Left lobe of liver (tissue), 2 donors: ENCODE data around the gene ZNF346. TPM values are rescaled to one million over a fixed set of nuclear protein-coding genes. Genes with fewer than 3 reads are reported as not detected.

Source experiments
- ATAC-seq: fragments of 200-7000 bp; cut with Tn5 transposase; one replicate; pipeline ENCODE4 v1.9.1; 2020; ENCODE audit warnings: mild to moderate bottlenecking, moderate library complexity
- DNase-seq: peaks from one replicate; pipeline ENCODE4 v3.0.0-alpha.2; 2020; ENCODE audit warnings: low spot score
- total RNA-seq: library from RNA; stranded (reverse); gene quantifications from one replicate; pipeline ENCODE4 v1.2.1, GENCODE V29; 2021
- donor health status: DM: no; HTN: no; CAD: no; lungs with moderate emphysema.
- donor health status: DM: no; HTN: yes; CAD: no.

ZNF346 gene
- total RNA-seq, 1 donor from 2014 or later, result 5.4 TPM

DNA sequence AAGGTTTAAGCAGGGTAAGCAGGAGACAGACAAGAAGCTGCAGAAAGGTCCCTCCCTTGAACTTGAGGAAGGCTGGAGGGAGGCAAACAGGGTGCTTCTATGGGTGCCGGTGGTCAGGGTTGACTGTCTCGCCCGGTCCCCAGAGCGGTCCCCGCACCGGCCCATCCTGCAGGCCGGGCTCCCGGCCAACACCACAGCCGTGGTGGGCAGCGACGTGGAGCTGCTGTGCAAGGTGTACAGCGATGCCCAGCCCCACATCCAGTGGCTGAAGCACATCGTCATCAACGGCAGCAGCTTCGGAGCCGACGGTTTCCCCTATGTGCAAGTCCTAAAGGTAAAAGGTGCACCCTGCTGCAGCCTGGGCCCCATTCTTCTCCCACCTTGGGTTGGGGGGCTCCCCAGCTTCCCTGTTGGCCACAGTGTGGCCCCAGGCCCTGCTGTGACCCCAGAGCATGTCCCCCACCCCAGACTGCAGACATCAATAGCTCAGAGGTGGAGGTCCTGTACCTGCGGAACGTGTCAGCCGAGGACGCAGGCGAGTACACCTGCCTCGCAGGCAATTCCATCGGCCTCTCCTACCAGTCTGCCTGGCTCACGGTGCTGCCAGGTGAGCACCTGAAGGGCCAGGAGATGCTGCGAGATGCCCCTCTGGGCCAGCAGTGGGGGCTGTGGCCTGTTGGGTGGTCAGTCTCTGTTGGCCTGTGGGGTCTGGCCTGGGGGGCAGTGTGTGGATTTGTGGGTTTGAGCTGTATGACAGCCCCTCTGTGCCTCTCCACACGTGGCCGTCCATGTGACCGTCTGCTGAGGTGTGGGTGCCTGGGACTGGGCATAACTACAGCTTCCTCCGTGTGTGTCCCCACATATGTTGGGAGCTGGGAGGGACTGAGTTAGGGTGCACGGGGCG is 69.9 kb downstream of the ZNF346 start:
- ATAC-seq (no peak), DNase-seq (no peak)

DNA sequence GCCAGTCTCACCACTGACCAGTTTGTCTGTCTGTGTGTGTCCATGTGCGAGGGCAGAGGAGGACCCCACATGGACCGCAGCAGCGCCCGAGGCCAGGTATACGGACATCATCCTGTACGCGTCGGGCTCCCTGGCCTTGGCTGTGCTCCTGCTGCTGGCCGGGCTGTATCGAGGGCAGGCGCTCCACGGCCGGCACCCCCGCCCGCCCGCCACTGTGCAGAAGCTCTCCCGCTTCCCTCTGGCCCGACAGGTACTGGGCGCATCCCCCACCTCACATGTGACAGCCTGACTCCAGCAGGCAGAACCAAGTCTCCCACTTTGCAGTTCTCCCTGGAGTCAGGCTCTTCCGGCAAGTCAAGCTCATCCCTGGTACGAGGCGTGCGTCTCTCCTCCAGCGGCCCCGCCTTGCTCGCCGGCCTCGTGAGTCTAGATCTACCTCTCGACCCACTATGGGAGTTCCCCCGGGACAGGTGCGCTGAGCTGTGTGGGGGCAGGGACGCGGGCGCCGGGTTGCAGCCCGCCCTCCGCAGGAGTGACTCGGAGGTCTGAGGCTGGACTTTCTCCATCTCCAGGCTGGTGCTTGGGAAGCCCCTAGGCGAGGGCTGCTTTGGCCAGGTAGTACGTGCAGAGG is 70.7 kb downstream of the ZNF346 start:
- ATAC-seq (no peak), DNase-seq (no peak)

DNA sequence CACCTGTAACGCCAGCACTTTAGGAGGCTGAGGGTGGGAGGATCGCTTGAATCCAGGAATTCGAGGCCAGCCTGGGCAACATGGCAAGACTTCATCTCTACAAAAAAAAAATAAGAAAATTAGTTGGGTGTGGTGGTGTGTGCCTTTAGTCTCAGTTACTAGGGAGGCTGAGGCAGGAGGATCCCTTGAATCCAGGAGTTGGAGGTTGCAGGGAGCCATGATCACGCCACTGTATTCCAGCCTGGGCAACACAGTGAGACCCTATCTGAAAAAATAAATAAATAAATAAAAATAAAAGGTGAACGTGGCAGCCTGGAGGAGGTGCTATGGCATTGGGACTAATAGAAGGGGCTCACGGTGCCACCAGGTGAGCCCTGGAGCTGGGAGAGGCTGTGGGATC is 71.3 kb downstream of the ZNF346 start:
- no peak for ATAC-seq
- no peak for DNase-seq

DNA sequence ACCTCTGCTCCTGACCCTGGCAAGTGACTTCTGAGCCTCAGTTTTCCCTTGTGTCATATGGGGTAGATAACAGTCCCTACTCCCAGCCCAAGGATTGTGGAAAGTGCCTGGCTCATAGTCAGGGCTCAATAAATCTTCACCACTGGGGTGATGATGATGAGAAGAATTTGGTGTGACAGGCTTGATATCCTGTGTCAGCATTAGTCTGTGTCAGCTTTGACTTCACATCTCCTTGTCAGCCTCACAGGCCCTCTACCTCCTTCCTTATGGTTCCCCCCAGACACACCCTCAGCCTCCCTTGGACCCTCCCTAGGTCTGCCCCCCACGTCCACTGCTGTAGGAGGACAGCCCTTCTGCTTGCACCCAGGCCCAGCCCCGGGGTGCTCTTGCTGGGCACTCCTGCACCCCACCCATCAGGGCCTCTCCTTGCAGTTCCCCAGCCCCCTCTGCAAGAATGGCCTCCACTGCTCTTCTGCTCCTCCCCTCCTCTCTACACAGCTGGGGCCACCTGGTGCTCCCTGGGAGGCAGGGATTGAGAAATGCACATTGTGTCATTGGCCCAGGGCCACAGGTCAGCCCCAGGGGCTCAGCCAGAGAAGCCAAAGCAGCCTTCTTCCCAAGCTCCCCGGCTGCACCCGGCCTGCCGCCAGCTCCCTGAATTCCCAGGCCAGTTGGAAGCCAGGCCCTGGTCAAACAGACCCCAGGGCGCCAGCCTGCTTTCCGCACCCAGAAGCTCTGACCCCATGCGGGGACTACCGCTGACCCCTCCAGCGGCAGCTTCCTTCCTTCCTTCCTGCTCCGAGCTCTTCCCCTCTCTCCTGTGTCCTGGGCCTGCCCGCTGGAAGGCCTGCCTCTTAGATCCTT is 72.0 kb downstream of the ZNF346 start:
- DNase-seq, result peak; percentile 95
- ATAC-seq, result peak; percentile 80

DNA sequence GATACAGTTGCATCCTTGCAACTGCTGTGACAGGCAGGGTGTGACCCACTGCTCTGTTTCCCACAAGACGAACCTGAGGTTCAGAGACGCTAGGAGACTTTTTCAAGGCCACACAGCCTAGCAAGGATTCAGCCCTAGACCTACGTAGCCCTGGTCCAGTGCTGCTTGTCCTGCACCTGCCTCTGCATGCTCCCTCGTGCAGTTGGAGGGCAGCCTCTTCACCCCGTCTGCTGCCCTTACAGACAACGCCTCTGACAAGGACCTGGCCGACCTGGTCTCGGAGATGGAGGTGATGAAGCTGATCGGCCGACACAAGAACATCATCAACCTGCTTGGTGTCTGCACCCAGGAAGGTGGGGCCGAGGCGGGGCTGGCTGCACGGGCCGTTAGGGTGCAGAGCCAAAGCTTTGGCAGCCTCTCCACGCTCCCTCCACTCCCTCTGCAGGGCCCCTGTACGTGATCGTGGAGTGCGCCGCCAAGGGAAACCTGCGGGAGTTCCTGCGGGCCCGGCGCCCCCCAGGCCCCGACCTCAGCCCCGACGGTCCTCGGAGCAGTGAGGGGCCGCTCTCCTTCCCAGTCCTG is 72.7 kb downstream of the ZNF346 start:
- DNase-seq, result no peak
- no peak for ATAC-seq

DNA sequence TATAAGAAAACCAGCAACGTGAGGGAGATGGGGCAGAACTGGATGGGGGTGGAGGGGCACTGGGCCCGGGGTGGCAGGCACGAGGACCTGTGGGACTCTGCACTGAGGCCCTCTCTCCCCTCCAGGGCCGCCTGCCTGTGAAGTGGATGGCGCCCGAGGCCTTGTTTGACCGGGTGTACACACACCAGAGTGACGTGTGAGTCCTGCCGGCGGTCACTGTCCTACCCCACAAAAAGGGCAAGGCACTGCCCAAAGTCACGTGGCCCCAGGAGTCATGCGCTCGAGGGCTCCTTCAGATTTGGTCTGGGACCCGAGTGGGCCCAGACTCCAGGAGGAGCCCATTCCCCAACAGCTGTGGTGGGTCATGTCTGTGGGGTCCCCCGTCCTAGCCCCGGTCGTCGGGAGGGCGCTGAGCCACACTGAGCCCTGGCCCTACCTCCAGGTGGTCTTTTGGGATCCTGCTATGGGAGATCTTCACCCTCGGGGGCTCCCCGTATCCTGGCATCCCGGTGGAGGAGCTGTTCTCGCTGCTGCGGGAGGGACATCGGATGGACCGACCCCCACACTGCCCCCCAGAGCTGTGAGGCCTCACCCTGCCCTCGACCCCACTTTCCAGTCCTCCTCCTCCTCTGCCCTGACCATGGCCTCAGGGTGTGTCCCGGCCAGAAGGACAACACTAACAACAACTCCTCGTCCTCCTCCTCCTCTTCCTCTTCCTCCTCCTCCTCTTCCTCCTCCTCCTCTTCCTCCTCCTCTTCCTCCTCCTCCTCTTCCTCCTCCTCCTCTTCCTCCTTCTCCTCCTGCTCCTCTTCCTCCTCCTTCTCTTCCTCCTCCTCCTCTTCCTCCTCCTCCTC is 73.9 kb downstream of the ZNF346 start:
- peak; percentile 69 for DNase-seq
- peak; percentile 32 for ATAC-seq

DNA sequence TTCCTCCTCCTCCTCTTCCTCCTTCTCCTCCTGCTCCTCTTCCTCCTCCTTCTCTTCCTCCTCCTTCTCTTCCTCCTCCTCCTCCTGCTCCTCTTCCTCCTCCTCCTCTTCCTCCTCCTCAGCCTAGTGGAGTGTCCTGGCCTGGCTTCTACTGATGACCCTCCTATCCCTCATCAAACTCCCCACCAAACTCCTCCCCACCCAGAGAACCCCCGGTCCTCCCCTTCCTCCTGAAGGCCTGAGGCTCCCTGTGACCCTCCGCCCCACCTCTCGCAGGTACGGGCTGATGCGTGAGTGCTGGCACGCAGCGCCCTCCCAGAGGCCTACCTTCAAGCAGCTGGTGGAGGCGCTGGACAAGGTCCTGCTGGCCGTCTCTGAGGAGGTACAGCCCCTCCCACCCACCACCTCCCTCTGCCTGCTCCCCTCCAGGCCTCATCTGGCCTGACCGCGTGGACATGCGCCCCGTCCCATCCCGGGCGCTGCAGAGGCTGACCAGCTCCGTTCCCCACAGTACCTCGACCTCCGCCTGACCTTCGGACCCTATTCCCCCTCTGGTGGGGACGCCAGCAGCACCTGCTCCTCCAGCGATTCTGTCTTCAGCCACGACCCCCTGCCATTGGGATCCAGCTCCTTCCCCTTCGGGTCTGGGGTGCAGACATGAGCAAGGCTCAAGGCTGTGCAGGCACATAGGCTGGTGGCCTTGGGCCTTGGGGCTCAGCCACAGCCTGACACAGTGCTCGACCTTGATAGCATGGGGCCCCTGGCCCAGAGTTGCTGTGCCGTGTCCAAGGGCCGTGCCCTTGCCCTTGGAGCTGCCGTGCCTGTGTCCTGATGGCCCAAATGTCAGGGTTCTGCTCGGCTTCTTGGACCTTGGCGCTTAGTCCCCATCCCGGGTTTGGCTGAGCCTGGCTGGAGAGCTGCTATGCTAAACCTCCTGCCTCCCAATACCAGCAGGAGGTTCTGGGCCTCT is 74.8 kb downstream of the ZNF346 start:
- DNase-seq (no peak), ATAC-seq (peak; percentile 7)

DNA sequence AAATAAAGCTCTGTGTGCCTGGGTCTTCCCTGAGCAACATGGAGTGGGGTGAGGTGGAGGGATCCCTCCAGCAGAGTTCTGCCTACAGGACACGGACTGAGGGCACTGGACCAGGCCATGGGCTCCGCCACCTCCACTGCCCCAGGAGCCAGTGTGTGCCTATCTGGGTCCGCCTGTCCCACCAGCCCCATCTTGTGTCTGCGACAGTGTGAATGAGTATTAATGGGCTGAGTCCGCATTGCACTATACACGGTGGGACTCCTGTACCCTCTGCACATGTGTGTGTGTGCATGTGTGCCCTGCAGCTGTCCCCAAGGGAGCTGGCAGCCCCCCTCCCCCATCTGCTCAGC is 75.6 kb downstream of the ZNF346 start:
- DNase-seq, result no peak
- no peak for ATAC-seq

DNA sequence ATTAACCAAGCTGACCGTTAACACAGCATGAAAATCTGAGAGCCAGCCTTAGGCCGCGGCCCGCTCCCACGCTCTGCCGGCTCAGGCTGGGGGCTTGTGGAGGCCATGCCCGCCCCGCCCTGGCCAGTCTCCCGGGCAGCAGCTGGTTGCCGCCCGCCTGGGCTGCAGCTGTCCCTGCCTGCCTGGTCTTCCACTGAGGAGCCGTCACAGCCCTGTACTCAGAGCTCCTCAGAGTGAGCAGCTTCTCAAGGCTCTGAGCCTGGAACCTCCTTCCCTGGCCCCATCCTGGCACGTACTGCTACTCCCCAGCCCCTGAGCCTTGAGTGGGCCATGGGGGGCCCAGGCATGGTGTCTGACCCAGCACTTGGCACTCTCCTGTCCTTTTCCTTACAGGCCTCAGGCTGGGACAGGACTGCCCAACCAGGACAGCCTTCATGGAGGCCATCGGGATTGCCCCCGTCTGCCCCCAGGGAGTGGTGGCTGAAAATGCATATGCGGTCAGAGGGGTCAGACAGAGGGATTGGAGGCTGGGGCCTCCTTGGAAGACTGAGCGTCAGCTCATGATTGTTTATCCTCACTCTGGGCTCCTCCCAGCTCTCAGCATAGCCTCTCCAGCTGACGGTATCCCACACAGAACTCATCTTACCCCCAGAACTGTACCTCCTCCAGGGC is 76.1 kb downstream of the ZNF346 start:
- DNase-seq (no peak), ATAC-seq (no peak)

DNA sequence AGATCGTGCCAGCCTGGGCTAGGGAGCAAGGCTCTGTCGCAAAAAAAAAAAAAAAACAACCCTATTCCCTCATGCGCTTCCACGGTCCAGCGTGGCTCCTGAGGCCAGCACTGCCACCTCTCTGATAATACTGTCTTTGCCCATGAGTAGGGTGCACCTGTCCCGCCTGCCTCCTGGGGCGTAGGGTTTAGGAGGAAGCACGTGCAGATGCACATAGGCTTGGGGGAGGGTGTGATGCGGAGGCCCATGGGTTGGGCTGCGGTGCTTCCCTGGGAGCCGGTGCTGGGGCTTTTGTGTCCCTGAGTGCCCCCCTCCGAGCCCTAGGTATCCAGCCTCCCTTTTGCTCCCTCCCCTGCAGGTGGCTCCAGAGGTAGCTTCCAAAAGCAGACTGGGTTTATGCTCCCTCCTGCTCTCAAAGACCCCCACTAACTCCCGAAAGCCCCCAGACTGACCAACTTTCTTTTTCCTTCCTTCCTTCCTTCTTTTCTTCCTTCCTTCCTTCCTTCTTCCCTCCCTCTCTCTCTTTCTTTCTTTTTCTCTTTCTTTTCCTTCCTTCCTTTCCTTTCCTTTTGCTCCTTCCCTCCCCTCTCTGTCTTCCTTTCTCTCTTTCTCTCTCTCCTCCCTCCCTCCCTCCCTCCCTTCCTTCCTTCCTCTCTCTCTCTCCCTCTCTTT is 77.1 kb downstream of the ZNF346 start:
- ATAC-seq (peak; percentile 4), DNase-seq (no peak)

DNA sequence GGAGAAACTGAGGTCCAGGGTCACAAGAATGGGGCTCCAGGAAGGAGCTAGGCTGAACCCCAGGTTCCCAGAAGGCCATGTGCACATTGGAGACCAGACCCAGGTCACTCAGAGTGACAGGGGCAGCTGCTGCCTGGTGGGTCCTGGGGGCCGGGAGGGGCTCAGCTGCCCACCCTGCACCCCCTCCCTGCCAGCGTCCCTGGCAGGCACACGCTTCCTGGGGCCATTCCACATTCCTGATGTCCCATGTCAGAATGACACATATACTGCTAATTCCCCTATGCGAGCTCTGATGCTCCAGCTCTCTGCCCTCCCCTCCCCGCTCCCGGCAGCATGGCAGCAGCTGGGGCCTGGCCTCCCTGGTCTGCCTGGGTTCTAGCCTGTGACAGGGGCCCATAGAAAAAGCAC is 78.2 kb downstream of the ZNF346 start:
- DNase-seq, result no peak
- ATAC-seq, result no peak

DNA sequence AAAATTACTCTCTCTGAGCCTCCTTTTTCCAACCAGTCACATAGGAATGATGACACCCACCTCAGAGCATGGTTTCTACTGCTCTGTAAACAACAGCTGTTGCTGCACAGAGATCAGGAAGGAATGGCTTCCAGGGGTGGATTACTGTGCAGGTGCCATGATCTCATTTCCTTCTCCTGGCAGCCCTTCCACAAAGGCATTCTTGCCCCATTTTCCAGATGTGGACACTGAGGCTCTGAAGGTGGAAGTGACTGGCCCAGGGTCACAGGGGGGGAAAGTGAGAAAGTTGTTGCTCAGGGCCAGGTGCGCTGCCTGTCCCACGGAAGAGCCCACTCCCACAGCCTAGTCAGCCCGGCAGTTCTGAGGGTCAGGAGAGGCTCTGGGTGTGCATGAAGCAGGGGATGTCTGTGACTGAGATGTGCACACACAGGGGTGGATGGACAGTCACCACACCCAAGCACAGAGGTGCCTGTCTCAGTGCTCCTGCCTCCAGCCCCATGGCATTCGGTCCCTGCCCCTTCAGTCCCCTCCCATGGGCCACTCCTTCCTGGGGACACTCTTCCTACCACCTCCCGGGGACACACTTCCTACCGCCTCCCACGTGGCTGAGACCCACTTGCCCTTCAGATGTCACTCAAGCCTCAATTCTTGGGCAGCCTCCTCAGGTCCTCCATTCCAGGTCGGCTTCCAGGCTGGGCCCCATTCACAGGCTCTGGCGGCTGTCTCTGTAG is 81.2 kb downstream of the ZNF346 start:
- no peak for DNase-seq
- no peak for ATAC-seq

DNA sequence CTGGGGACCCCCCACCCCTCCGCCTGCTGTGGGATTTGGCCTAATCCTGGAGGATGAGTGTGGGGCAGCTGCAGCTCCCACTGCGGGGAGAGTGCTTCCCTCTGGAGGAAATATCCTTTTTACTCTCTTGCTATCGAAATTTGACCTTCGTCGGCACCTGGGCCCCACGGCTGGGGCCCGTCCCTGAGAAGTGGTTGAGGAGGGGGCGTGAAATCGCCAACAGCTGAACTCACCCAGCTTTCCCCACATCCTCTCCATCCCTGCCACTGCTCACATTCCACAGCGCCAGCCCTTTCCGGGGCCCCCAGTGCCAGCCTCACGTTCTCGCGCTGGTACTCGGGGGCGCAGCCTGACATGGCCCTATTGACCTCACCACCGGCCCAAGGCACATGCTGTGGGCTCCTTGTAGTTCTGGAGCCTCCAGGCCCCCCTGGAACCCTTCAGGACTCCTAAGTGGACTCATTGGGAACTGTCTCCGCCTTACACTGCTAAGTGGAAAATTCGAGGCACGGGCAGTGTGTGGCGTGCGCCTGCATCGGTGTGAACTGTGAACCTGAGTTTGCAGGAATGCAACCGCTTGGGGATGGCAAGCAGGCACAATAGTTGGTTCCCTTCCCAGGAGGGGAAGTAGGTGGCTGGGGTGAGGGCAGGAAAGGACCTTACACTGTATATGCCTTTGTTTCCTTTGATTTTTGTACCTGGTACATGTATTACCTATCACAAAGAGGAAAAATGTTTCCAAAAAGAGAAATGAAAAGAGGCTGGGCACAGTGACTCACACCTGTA is 83.4 kb downstream of the ZNF346 start:
- DNase-seq (no peak), ATAC-seq (no peak)

DNA sequence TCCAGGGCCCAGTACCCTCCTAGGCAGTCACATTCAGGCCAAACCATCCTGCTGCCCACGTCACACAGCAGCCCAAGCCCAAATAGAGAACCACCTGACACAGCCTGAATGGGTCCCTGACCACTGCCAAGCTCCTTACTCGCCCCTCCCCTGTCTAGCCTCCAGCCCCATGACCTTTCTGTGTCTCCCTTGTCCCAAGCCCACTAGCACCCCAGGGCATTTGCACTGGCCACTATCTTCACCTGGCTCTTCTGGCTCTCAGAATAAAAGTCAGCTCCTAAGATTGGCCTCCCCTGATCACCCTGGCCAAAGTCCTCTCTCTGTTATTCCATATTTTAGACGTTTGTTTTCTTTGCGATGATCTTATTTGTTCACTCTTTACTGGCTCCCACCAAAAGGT is 84.7 kb downstream of the ZNF346 start:
- DNase-seq (no peak), ATAC-seq (no peak)

DNA sequence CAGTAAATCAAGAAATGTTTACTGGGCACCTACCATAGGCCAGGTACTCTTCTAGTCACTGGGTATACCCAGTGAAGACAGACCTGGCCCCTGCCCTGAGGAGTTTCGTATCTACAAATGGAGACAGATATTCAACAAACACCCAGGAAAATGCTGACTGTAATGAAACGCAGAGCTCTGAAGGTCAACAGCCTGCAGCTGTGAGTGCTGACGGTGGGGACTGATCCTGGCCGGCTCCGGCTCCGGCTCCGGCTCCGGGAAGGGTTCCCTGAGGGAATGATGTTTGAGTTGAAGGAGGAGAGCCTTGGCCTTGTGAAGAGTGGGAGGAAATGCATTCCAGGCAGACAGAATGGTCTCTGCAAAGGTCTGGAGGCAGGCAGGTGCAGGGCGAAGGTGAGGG is 87.3 kb downstream of the ZNF346 start:
- DNase-seq (no peak), ATAC-seq (peak; percentile 60)

DNA sequence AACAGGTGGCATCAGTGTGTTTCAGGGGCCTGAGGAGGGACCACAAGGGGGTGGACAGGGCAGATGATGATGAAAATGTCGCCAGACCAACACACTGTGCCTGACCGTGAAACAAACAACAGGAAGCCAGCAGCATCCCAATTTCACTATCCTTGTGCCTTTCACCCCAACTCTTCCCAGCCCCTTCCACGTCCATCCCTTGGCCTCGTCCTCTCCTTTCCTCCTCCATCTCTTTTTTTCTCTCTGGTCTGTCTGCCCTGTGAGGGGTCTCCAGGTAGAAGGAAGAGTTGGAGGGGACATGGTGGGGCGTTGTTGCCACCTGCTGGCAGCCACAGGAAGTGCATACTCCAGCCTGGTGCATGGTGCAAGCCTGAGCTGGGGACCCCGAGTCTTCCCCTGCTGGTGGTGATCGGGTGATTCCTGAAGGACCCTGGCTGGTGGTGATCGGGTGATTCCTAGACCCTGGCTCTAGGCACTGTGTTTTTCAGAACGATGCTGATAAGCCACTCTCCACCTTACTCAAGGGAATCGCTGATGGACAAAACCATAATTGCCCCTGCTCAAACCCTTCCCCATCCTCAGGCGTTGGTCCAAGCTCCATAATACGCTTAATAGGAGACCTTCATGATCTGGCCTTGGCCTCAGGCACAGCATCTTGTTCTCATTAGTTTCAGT is 89.4 kb downstream of the ZNF346 start:
- peak; percentile 65 for DNase-seq
- peak; percentile 52 for ATAC-seq
